HCEC 1CT (cell line): ENCODE results near the gene SMIM36.
"Not testable (repeated sequence)": the region's sequence is repeated elsewhere in the genome, so short reads cannot be mapped to it uniquely, and the experiment has no call there.

Source experiments
- DNase-seq: peaks from one replicate; pipeline ENCODE4 v3.0.0-alpha.2; 2017

The SMIM36 gene

DNA sequence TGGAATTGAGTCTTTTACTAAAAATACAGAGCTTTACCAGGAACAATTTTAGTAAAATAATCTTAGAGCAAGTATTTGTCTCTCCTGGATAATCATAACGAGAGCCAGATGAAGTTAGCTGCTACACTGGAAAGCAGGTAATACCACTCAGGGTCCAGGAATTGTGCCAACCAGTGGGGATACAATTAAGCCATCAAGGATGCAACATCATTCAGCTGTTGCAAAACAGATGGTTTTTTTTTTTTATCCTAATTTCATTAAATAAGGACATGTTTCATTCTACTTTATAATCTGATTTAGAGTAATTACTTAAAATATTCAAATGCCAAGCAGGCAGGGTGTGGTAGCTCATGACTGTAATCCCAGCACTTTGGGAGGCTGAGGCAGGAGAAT lies 99.8 kb downstream of the SMIM36 start:
- DNase-seq = no peak

GRCh38 chr17:55410722-55411462 lies 100.4 kb downstream of the SMIM36 start:
- no peak for DNase-seq

- no peak for DNase-seq
Observed at GRCh38 chr17:55409030-55409800, 102.0 kb downstream of the SMIM36 start.

DNA sequence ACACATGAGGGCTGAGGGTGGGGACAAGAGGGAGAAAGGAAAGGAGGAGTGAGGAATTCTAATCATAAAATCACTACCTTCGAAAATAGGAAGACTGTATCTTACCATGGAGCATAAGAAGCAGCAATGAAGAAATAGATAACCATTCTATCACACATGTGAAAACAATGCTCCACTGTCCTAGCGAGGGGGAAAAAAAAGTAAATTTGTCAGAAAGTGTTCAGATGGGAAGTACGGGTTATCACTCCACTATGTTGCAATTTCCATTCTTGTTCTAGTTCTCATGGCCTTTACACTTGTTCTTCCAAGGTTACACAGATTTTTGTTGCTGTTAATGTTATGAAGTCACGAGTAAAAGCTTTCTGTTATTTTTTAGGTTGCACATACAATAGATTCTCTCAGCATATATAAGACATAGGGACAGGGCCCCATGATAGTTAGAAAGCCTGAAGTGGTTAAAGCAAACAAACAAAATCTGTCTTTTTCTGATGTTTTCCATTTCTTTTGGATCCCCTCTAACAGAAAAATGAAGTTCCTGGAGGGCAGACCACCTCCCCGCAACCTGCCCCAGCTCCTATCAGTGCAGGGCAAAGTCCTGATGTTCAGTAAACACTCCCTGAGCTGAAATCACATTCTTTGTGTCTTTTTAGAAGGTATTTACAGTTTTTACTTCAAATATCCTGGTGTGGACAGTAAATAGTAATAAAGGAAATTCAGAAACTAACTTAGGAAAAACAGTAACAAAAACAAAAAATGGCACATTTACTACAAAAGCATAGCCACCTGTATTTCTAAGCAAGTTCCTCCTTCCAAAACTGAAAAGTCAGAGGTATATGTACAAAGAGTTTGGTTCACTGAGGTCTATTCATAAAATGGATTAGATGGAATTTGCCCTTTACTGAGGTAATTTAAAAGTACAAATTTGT lies 103.3 kb downstream of the SMIM36 start:
- DNase-seq = no peak

DNA sequence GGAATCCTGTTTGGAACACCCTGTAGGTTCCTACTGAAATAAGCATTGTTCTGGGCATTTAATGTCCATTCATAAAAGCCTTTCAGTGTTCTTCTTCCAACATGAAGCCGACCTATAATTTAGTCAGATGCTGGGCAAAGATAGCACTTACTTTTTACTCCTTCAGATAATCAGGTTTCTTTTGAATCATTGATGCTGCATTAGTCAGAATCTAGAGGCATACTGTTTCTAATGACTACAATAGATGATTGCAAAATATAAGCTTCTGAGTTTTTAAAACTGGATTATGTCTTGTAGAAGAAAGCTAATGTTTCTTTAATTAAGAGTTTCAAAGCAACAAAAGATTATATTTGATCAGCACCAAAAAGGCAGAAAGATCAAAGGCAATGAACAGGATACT lies 105.7 kb downstream of the SMIM36 start:
- no peak for DNase-seq

- DNase-seq = not testable (repeated sequence)
Observed at GRCh38 chr17:55404197-55404596, 107.1 kb downstream of the SMIM36 start.

DNA sequence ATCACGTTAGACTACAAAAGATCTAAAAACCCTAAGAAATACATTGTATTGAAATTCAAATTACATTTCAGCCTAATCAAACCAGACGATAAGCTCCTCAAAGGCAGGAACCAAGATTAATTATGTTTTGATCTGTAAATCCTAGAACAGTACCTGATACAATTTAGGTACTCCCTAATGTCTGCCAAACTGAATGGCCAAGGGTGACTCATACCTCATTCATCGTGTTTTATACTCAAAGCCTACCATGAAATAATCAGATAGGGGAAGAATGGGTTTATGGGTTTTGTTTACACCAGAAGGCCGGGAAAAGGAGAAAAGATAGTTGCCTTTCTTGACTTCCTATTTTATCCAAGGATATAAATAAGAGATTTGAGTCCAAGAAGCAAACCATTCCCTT lies 108.9 kb downstream of the SMIM36 start:
- peak; percentile 20 for DNase-seq
